ENCODE data around the gene PHYKPL.

- TF ChIP-seq CTCF (IDR thresholded peaks at IDR 0.05) (no peak), POLR2A (IDR thresholded peaks at IDR 0.05) (no peak), POLR2AphosphoS5 (IDR thresholded peaks at IDR 0.05) (no peak)
Measured at GRCh38 chr5:178207917-178208280, 24.7 kb downstream of the PHYKPL start.
